H1 (cell line): ENCODE measurements around the gene AP3D1. TPM values are rescaled to one million over a fixed set of nuclear protein-coding genes. Genes with fewer than 3 reads are reported as not detected.

Experiments
- CTCF ChIA-PET: fragments of 300-600 bp; sonication (Branson Sonifier 250); formaldehyde crosslinking; loops from one replicate; lab custom pipeline; 2021; ENCODE audit not compliant: partially characterized antibody; lab: Charles Lee
- POLR2A ChIA-PET: fragments of 300-600 bp; sonication (Branson Sonifier 250); formaldehyde crosslinking; loops from one replicate; lab custom pipeline; 2021; ENCODE audit warnings: inconsistent platforms; ENCODE audit not compliant: partially characterized antibody; lab: Charles Lee
- DNase-seq, 2 experiments: peaks; one replicate each; pipeline versions ENCODE4 v3.0.0 to v3.0.0-alpha.2; 2010 to 2022; ENCODE audit warnings: low spot score in 2 of 2, low read depth in 1 of 2, mixed read lengths in 1 of 2
- FAIRE-seq: peaks from 2 replicates; lab custom pipeline; 2011; peaks lifted over from hg19 to GRCh38; lab: Jason Lieb, UNC
- H2AFZ ChIP-seq: 2 replicates; pipeline ENCODE4 v1.8.1; 2012; ENCODE audit warnings: low read length, inconsistent platforms
- H2AK5ac ChIP-seq: 2 replicates; pipeline ENCODE4 v1.6.1; 2013; ENCODE audit warnings: low read depth, low read length
- H2BK120ac ChIP-seq: replicated peaks from 2 replicates; pipeline ENCODE3; 2013; ENCODE audit warnings: low read depth, low read length, inconsistent platforms
- H2BK12ac ChIP-seq: 2 replicates; pipeline ENCODE4 v1.6.1; 2013; ENCODE audit warnings: low read depth, low read length
- H2BK15ac ChIP-seq: 2 replicates; pipeline ENCODE4 v1.6.1; 2013; ENCODE audit warnings: low read length
- H2BK20ac ChIP-seq: 2 replicates; pipeline ENCODE4 v1.6.1; 2013; ENCODE audit warnings: low read length
- H2BK5ac ChIP-seq: 2 replicates; pipeline ENCODE4 v1.6.1; 2013; ENCODE audit warnings: low read depth, low read length
- H3K14ac ChIP-seq: 2 replicates; pipeline ENCODE4 v1.6.1; 2013; ENCODE audit warnings: inconsistent platforms; ENCODE audit not compliant: insufficient read length
- H3K18ac ChIP-seq: 2 replicates; pipeline ENCODE4 v1.6.1; 2013; ENCODE audit warnings: low read length; ENCODE audit errors: extremely low read depth
- H3K23ac ChIP-seq: 2 replicates; pipeline ENCODE4 v1.6.1; 2013; ENCODE audit warnings: inconsistent platforms; ENCODE audit not compliant: insufficient read length
- H3K23me2 ChIP-seq: 2 replicates; pipeline ENCODE4 v1.6.1; 2013; ENCODE audit warnings: low read depth, low read length
- H3K27ac ChIP-seq: 2 replicates; pipeline ENCODE4 v1.6.1; 2011; ENCODE audit warnings: low read depth, low read length, inconsistent platforms
- H3K27me3 ChIP-seq, 4 experiments: replicated peaks in 1 of 4; 1 replicate in 1 of 4; 2 replicates in 3 of 4; pipeline versions ENCODE4 v1.6.1 to v1.8.1; 2011 to 2013; ENCODE audit warnings: low read length in 3 of 4, mild to moderate bottlenecking in 3 of 4, inconsistent platforms in 2 of 4, mixed read lengths in 2 of 4, moderate library complexity in 1 of 4; ENCODE audit not compliant: control insufficient read depth in 3 of 4, insufficient read depth in 3 of 4; ENCODE audit errors: extremely low read depth in 1 of 4
- H3K36me3 ChIP-seq, 4 experiments: 2 replicates each; pipeline versions ENCODE4 v1.6.1 to v1.8.1; 2011 to 2013; ENCODE audit warnings: mild to moderate bottlenecking in 4 of 4, low read length in 3 of 4, moderate library complexity in 2 of 4, control low read depth in 1 of 4, inconsistent platforms in 1 of 4; ENCODE audit not compliant: insufficient read depth in 4 of 4, control insufficient read depth in 2 of 4
- H3K4ac ChIP-seq: replicated peaks from 2 replicates; pipeline ENCODE3; 2013; ENCODE audit warnings: low read length, low read depth, mixed read lengths, inconsistent platforms; ENCODE audit not compliant: insufficient read length
- H3K4me1 ChIP-seq, 4 experiments: replicated peaks in 1 of 4; 1 replicate in 1 of 4; 2 replicates in 3 of 4; pipeline versions ENCODE4 v1.6.1 to v1.8.1; 2011 to 2013; ENCODE audit warnings: low read length in 3 of 4, inconsistent platforms in 2 of 4, mixed read lengths in 1 of 4; ENCODE audit not compliant: insufficient read depth in 4 of 4, control insufficient read depth in 3 of 4
- H3K4me2 ChIP-seq, 2 experiments: 2 replicates each; pipeline versions ENCODE4 v1.6.1 to v1.8.1; 2011 to 2013; ENCODE audit warnings: low read depth in 2 of 2, low read length in 2 of 2, control low read depth in 1 of 2, inconsistent platforms in 1 of 2, mild to moderate bottlenecking in 1 of 2; ENCODE audit not compliant: insufficient read depth in 1 of 2
- H3K4me3 ChIP-seq, 4 experiments: fragments of 200-600, 300-600 bp in 1 of 4; sonication (generic), shearing (Covaris generic), sonication (Bioruptor Twin) in 1 of 4; 2 replicates each; pipeline versions ENCODE4 v1.5.1 to v1.8.1; 2011 to 2016; ENCODE audit warnings: low read length in 4 of 4, low read depth in 3 of 4, control low read depth in 2 of 4, inconsistent platforms in 2 of 4, mild to moderate bottlenecking in 2 of 4, mixed read lengths in 1 of 4, moderate library complexity in 1 of 4; ENCODE audit not compliant: insufficient read depth in 2 of 4; ENCODE audit errors: extremely low read depth in 1 of 4
- H3K56ac ChIP-seq: replicated peaks from 2 replicates; pipeline ENCODE3; 2013; ENCODE audit warnings: low read depth, mild to moderate bottlenecking, mixed read lengths, low read length, inconsistent platforms; ENCODE audit not compliant: insufficient read length
- H3K79me1 ChIP-seq: 2 replicates; pipeline ENCODE4 v1.6.1; 2013; ENCODE audit warnings: low read depth, low read length, control low read depth
- H3K79me2 ChIP-seq, 2 experiments: 2 replicates each; pipeline versions ENCODE4 v1.6.1 to v1.8.1; 2012 to 2013; ENCODE audit warnings: low read length in 2 of 2, mild to moderate bottlenecking in 2 of 2, inconsistent platforms in 1 of 2; ENCODE audit not compliant: insufficient read depth in 2 of 2, control insufficient read depth in 1 of 2
- H3K9ac ChIP-seq, 4 experiments: replicated peaks in 1 of 4; 1 replicate in 1 of 4; 2 replicates in 3 of 4; pipeline versions ENCODE4 v1.6.1 to v1.8.1; 2011 to 2013; ENCODE audit warnings: low read depth in 3 of 4, low read length in 3 of 4, control low read depth in 2 of 4, mild to moderate bottlenecking in 2 of 4, moderate library complexity in 2 of 4, inconsistent platforms in 1 of 4; ENCODE audit errors: extremely low read depth in 1 of 4
- H3K9me3 ChIP-seq, 2 experiments: 2 replicates each; pipeline versions ENCODE4 v1.6.1 to v1.8.1; 2012 to 2013; ENCODE audit warnings: mild to moderate bottlenecking in 2 of 2, moderate library complexity in 2 of 2, control low read depth in 1 of 2, inconsistent platforms in 1 of 2, low read depth in 1 of 2, low read length in 1 of 2, mixed read lengths in 1 of 2; ENCODE audit not compliant: insufficient read depth in 2 of 2
- H4K20me1 ChIP-seq, 2 experiments: replicated peaks in 1 of 2; 2 replicates each; pipeline versions ENCODE3 to v1.8.1; 2011 to 2013; ENCODE audit warnings: inconsistent platforms in 2 of 2, low read length in 2 of 2, mild to moderate bottlenecking in 1 of 2; ENCODE audit not compliant: insufficient read depth in 2 of 2, control insufficient read depth in 1 of 2
- H4K5ac ChIP-seq: 2 replicates; pipeline ENCODE4 v1.6.1; 2013; ENCODE audit warnings: low read length, low read depth, mixed read lengths, inconsistent platforms; ENCODE audit not compliant: insufficient read length
- H4K8ac ChIP-seq: 2 replicates; pipeline ENCODE4 v1.8.0; 2013; ENCODE audit warnings: mild to moderate bottlenecking, moderate library complexity, low read length, inconsistent platforms; ENCODE audit not compliant: insufficient read depth; ENCODE audit errors: extremely low read depth
- H4K91ac ChIP-seq: replicated peaks from 2 replicates; pipeline ENCODE3; 2013; ENCODE audit warnings: low read length, mixed read lengths, inconsistent platforms; ENCODE audit not compliant: insufficient read length
- TAF7 ChIP-seq: optimal IDR thresholded peaks from 2 replicates; pipeline ENCODE3; 2011; ENCODE audit warnings: low read depth, mild to moderate bottlenecking, inconsistent platforms, low read length, moderate library complexity, borderline replicate concordance
- WGBS, 2 experiments: shearing (Covaris generic) in 1 of 2; methylation state at CpG; one replicate each; pipeline versions ENCODE4 v1.1.6 to v1.1.7; 2013 to 2015; ENCODE audit warnings: low lambda C conversion rate in 2 of 2, mixed read lengths in 2 of 2, inconsistent platforms in 1 of 2, low coverage in 1 of 2, missing lambda C conversion rate in 1 of 2; ENCODE audit not compliant: insufficient replicate concordance in 2 of 2, insufficient coverage in 1 of 2, insufficient read length in 1 of 2; ENCODE audit errors: extremely low coverage in 1 of 2, missing lambda C conversion rate in 1 of 2; 5-methylcytosine and 5-hydroxymethylcytosine counted together
- polyA plus RNA-seq, 7 experiments: library from polyadenylated mRNA; depleted of rRNA in 3 of 7; stranded (reverse) in 5 of 7; unstranded in 2 of 7; fragments of >200 nt in 5 of 7; fragments of 200-250 nt in 2 of 7; gene quantifications; 1 replicate in 5 of 7; 2 replicates in 1 of 7; 4 replicates in 1 of 7; pipeline versions ENCODE4 v1.2.1 to v1.2.3, GENCODE V29; 2011 to 2013; ENCODE audit warnings: missing spikeins in 2 of 7, mixed read lengths in 2 of 7
- total RNA-seq: library from RNA; stranded (reverse); fragmentation: NEBNext Ultra II Directional; extraction: Animal tissue kit (Norgen Biotek cat#: 25700); gene quantifications from 2 replicates; pipeline ENCODE4 v1.2.1, GENCODE V29; 2021

The AP3D1 gene
- total and polyA plus RNA-seq, 2 of the 8 experiments (the other 6 are each of a cell fraction or from before 2014, with no cell fraction given), result 161 to 174 TPM

- DNase-seq, result no peak
- Histone ChIP-seq H3K4me3 (no peak overlapping the region), H3K4ac (no peak overlapping the region), H3K9ac (no peak overlapping the region), H3K27me3 (no peaks in the 10 kb centered on the region), H3K18ac (no peak overlapping the region), H2AFZ (no peak overlapping the region), H3K36me3 (peaks cover 0 to 4% (median 2%) of the 10 kb centered on the region in 4 experiments; a peak in 4 of 8 replicates), H3K23ac (no peak overlapping the region), H4K8ac (no peak overlapping the region), H3K4me1 (no peaks in the 10 kb centered on the region; a peak in 1 of 7 replicates), H3K14ac (no peak overlapping the region), H3K23me2 (no peaks in the 10 kb centered on the region), H2BK15ac (no peak overlapping the region), H4K91ac (no peak overlapping the region), H3K79me1 (peaks cover 32% of the 10 kb centered on the region), H2BK5ac (no peak overlapping the region), H3K4me2 (no peak overlapping the region), H4K20me1 (peaks cover 6 to 26% of the 10 kb centered on the region in 2 experiments), H2BK20ac (no peak overlapping the region), H2BK12ac (no peak overlapping the region), H3K56ac (no peak overlapping the region), H4K5ac (no peak overlapping the region), H3K9me3 (no peaks in the 10 kb centered on the region), H3K27ac (no peak overlapping the region), H3K79me2 (peaks cover 3 to 75% of the 10 kb centered on the region in 2 experiments; a peak in 3 of 4 replicates), H2AK5ac (no peak overlapping the region), H2BK120ac (no peak overlapping the region)
- POLR2A ChIA-PET, result no interaction called here
- 96% methylated on average over 17 of the region's 17 CpGs; no CpG with 5 or more reads in 1 of the 2 experiments for WGBS, 2 experiments
- CTCF ChIA-PET, result interaction anchor here (4.9 kb wide), 1 partner anchor 21 kb away, joined by 19 read pairs; no protein-coding TSS in a partner anchor
- no peak for FAIRE-seq
- TF ChIP-seq TAF7, result no peak
Measured at GRCh38 chr19:2179095-2179494, 27.7 kb upstream of the AP3D1 start.
